PC-3 (cell line): Measurements from ENCODE around the gene STIM1. TPM values are rescaled to one million over a fixed set of nuclear protein-coding genes. Genes with fewer than 3 reads are reported as not detected.

Experiments
- ATAC-seq: fragments of 200-7000 bp; cut with Tn5 transposase; 2 replicates; pipeline ENCODE4 v1.9.1; 2020; ENCODE audit warnings: mild to moderate bottlenecking, moderate library complexity
- BruUV-seq: library from RNA; stranded (reverse); fragments of 400-500 nt; replicated peaks from 2 replicates; lab custom pipeline; 2021; lab: Mats Ljungman, UMichigan
- CTCF ChIA-PET: fragments of 300-600 bp; sonication (Branson Sonifier 250); formaldehyde crosslinking; loops from one replicate; lab custom pipeline; 2022; ENCODE audit warnings: antibody characterized with exemption; lab: Charles Lee
- POLR2A ChIA-PET: fragments of 300-600 bp; sonication (Branson Sonifier 250); formaldehyde crosslinking; loops from one replicate; lab custom pipeline; 2022; ENCODE audit warnings: antibody characterized with exemption; ENCODE audit not compliant: unreplicated experiment; lab: Charles Lee
- DNase-seq: peaks from one replicate; pipeline ENCODE4 v3.0.0-alpha.2; 2015
- H2AFZ ChIP-seq: fragments of 300-600 bp; sonication (generic); 2 replicates; pipeline ENCODE4 v1.6.0; 2016; ENCODE audit warnings: antibody characterized with exemption, low read length
- H3F3A ChIP-seq: fragments of 300-600 bp; sonication (generic); one replicate; pipeline ENCODE4 v1.6.0; 2017; ENCODE audit warnings: antibody characterized with exemption, low read length, control low read depth, mild to moderate bottlenecking; ENCODE audit not compliant: unreplicated experiment
- H3K27ac ChIP-seq: fragments of 300-600 bp; sonication (generic); 2 replicates; pipeline ENCODE4 v1.5.1; 2016; ENCODE audit warnings: mild to moderate bottlenecking, low read length
- H3K27me3 ChIP-seq: fragments of 300-600 bp; sonication (generic); 2 replicates; pipeline ENCODE4 v1.6.1; 2016; ENCODE audit warnings: low read length, mixed read lengths
- H3K36me3 ChIP-seq: fragments of 300-600 bp; sonication (generic); 2 replicates; pipeline ENCODE4 v1.6.1; 2016; ENCODE audit warnings: low read depth, mixed run types, low read length, mixed read lengths
- H3K4me1 ChIP-seq: fragments of 300-600 bp; sonication (generic); 2 replicates; pipeline ENCODE4 v1.5.1; 2016; ENCODE audit warnings: low read length; ENCODE audit not compliant: insufficient read depth
- H3K4me2 ChIP-seq: fragments of 300-600 bp; sonication (generic); 2 replicates; pipeline ENCODE4 v1.6.0; 2016; ENCODE audit warnings: low read length
- H3K4me3 ChIP-seq: fragments of 300-600 bp; sonication (generic); 2 replicates; pipeline ENCODE4 v1.5.1; 2016; ENCODE audit warnings: mild to moderate bottlenecking, low read length, mixed read lengths
- H3K79me2 ChIP-seq: fragments of 300-600 bp; sonication (generic); 2 replicates; pipeline ENCODE4 v1.6.1; 2017; ENCODE audit warnings: low read length, mixed read lengths
- H3K9ac ChIP-seq: fragments of 300-600 bp; sonication (generic); 2 replicates; pipeline ENCODE4 v1.6.0; 2016; ENCODE audit warnings: mild to moderate bottlenecking, low read length
- H3K9me2 ChIP-seq: fragments of 300-600 bp; sonication (generic); replicated peaks from 2 replicates; pipeline ENCODE4 v1.6.1; 2016; ENCODE audit warnings: mixed run types, low read length, mixed read lengths
- H3K9me3 ChIP-seq: fragments of 300-600 bp; sonication (generic); 2 replicates; pipeline ENCODE4 v1.6.1; 2016; ENCODE audit warnings: low read length, mixed read lengths
- H4K20me1 ChIP-seq: fragments of 300-600 bp; sonication (generic); 2 replicates; pipeline ENCODE4 v1.6.1; 2016; ENCODE audit warnings: low read length, mixed read lengths
- CTCF ChIP-seq: fragments of 300-600 bp; sonication (generic); conservative IDR thresholded peaks from 2 replicates; pipeline ENCODE4 v1.5.1; 2017; ENCODE audit warnings: antibody characterized with exemption, low read depth, mild to moderate bottlenecking, low read length
- EZH2 ChIP-seq: fragments of 300-600 bp; sonication (generic); IDR thresholded peaks from one replicate; pipeline ENCODE4 v1.6.1; 2017; ENCODE audit warnings: antibody characterized with exemption, mild to moderate bottlenecking, low read length; ENCODE audit not compliant: unreplicated experiment
- EZH2phosphoT487 ChIP-seq: fragments of 300-600 bp; sonication (generic); IDR thresholded peaks from 2 replicates; pipeline ENCODE4 v1.6.1; 2018; ENCODE audit warnings: mild to moderate bottlenecking, antibody characterized with exemption, low read length, borderline replicate concordance
- intact Hi-C: fragments of 100-400 bp; cut with micrococcal nuclease; formaldehyde crosslinking; loops from 2 replicates; pipeline ENCODE4 v1.9.0; 2023
- total RNA-seq: library from RNA; depleted of rRNA; stranded (reverse); fragments of >200 nt; gene quantifications from 2 replicates; pipeline ENCODE4 v1.2.3, GENCODE V29; 2014

Gene STIM1
- total RNA-seq, 1 experiment from 2014 or later, result 22.8 TPM

- peaks cover 5% of the 10 kb centered on the region for H3F3A ChIP-seq
- ChIA-PET POLR2A (no interaction called here), CTCF (no interaction called here)
- peaks cover 48% of the 10 kb centered on the region for H3K4me1 ChIP-seq
- H4K20me1 ChIP-seq, result no peaks in the 10 kb centered on the region
- H3K79me2 ChIP-seq, result 0 out of 2 replicates have a peak, but pooled peaks cover 5% of the 10 kb centered on the region
- H3K9me3 ChIP-seq, result no peaks in the 10 kb centered on the region
- ATAC-seq (no peak), DNase-seq (no peak)
- no peak overlapping the region for H2AFZ ChIP-seq
- intact Hi-C loops, result loop anchor here (5.0 to 10.0 kb wide), 2 partner anchors 35 to 117 kb away; no protein-coding TSS in a partner anchor
- no TSS peak for BruUV-seq
- H3K9me2 ChIP-seq, result no peaks in the 10 kb centered on the region
- no peak overlapping the region for H3K9ac ChIP-seq
- no peak overlapping the region for H3K4me2 ChIP-seq
- no peak overlapping the region for H3K27ac ChIP-seq
- no peaks in the 10 kb centered on the region for H3K36me3 ChIP-seq
- H3K4me3 ChIP-seq, result no peak overlapping the region
- H3K27me3 ChIP-seq, result no peaks in the 10 kb centered on the region
- TF ChIP-seq EZH2 (no peak), CTCF (no peak), EZH2phosphoT487 (no peak)
These were observed 102.0 kb downstream of the STIM1 start for GRCh38 chr11:3957437-3957836.

GRCh38 chr11:3958281-3958680, 102.8 kb downstream of the STIM1 start:
- H3K79me2 ChIP-seq, result no peaks in the 10 kb centered on the region
- POLR2A ChIA-PET, result interaction anchor here (0.6 kb wide), 1 partner anchor 48 kb away, joined by 3 read pairs; no protein-coding TSS in a partner anchor
- no peak for DNase-seq
- intact Hi-C loops, result loop anchor here (2.0 to 10.0 kb wide), 3 partner anchors 36 to 117 kb away; partner anchors contain the start of gene STIM1
- H3K4me1 ChIP-seq, result peaks cover 41% of the 10 kb centered on the region
- no TSS peak for BruUV-seq
- no peak overlapping the region for H2AFZ ChIP-seq
- CTCF ChIA-PET, result interaction anchor here (0.5 to 1.4 kb wide), 2 partner anchors 103 to 110 kb away, joined by 4 to 7 read pairs; partner anchors contain the start of gene STIM1
- no peaks in the 10 kb centered on the region for H3K27me3 ChIP-seq
- TF ChIP-seq EZH2phosphoT487 (no peak), CTCF (no peak), EZH2 (no peak)
- peaks cover 5% of the 10 kb centered on the region for H3F3A ChIP-seq
- no peak overlapping the region for H3K4me2 ChIP-seq
- no peak overlapping the region for H3K4me3 ChIP-seq
- no peaks in the 10 kb centered on the region for H3K9me2 ChIP-seq
- no peak for ATAC-seq
- H3K9me3 ChIP-seq, result no peaks in the 10 kb centered on the region
- H3K9ac ChIP-seq, result no peak overlapping the region
- H3K36me3 ChIP-seq, result no peaks in the 10 kb centered on the region
- no peaks in the 10 kb centered on the region for H4K20me1 ChIP-seq
- H3K27ac ChIP-seq, result no peak overlapping the region
